SK-N-SH (cell line): ENCODE results near the gene PTPN14. TPM values are rescaled to one million over a fixed set of nuclear protein-coding genes. Genes with fewer than 3 reads are reported as not detected.

Source experiments
- CTCF ChIA-PET: fragments of 300-600, 350-600 bp; formaldehyde crosslinking; extraction: SDS; loops from one replicate; lab custom pipeline; 2021; lab: Yijun Ruan, JAX
- POLR2A ChIA-PET: fragments of 350-600 bp; sonication (Branson Sonifier 250); formaldehyde crosslinking; extraction: SDS; loops from one replicate; lab custom pipeline; 2020; ENCODE audit warnings: antibody characterized with exemption, inconsistent platforms; lab: Yijun Ruan, JAX
- DNase-seq: peaks from one replicate; pipeline ENCODE4 v3.0.0; 2012
- H2AFZ ChIP-seq: fragments of 200-600 bp; sonication (generic); 2 replicates; pipeline ENCODE4 v1.8.1; 2016; ENCODE audit warnings: antibody characterized with exemption, mild to moderate bottlenecking, low read depth
- H3F3A ChIP-seq: fragments of 200-600 bp; sonication (generic); replicated peaks from 2 replicates; pipeline ENCODE3; 2016; ENCODE audit warnings: antibody characterized with exemption, mild to moderate bottlenecking; ENCODE audit not compliant: insufficient read depth
- H3K27ac ChIP-seq, 2 experiments: fragments of 200-500 bp in 1 of 2; fragments of 200-600 bp in 1 of 2; sonication (Bioruptor generic) in 1 of 2; sonication (generic), shearing (Covaris generic) in 1 of 2; 2 replicates each; pipeline versions ENCODE4 v1.5.1 to v1.6.1; 2014 to 2016; ENCODE audit warnings: low read depth in 2 of 2, inconsistent platforms in 1 of 2, low read length in 1 of 2, mild to moderate bottlenecking in 1 of 2, mixed read lengths in 1 of 2
- H3K27me3 ChIP-seq: fragments of 200-600 bp; sonication (generic), shearing (Covaris generic); 2 replicates; pipeline ENCODE4 v1.6.1; 2016; ENCODE audit warnings: mixed run types; ENCODE audit not compliant: insufficient read depth
- H3K36me3 ChIP-seq, 2 experiments: fragments of 200-500 bp in 1 of 2; fragments of 200-600 bp in 1 of 2; sonication (Bioruptor generic) in 1 of 2; sonication (generic) in 1 of 2; replicated peaks in 1 of 2; 2 replicates each; pipeline versions ENCODE3 to v1.5.1; 2014 to 2016; ENCODE audit warnings: low read length in 1 of 2, mild to moderate bottlenecking in 1 of 2; ENCODE audit not compliant: insufficient read depth in 2 of 2, control insufficient read depth in 1 of 2
- H3K4me1 ChIP-seq, 2 experiments: fragments of 200-500 bp in 1 of 2; fragments of 200-600 bp in 1 of 2; sonication (Bioruptor generic) in 1 of 2; sonication (generic), shearing (Covaris generic) in 1 of 2; 2 replicates each; pipeline versions ENCODE4 v1.5.1 to v1.6.1; 2014 to 2016; ENCODE audit warnings: low read depth in 1 of 2, low read length in 1 of 2, mixed run types in 1 of 2; ENCODE audit not compliant: insufficient read depth in 2 of 2, control insufficient read depth in 1 of 2
- H3K4me2 ChIP-seq: fragments of 200-600 bp; sonication (generic), shearing (Covaris generic); 2 replicates; pipeline ENCODE4 v1.6.1; 2017; ENCODE audit warnings: mixed run types
- H3K4me3 ChIP-seq, 2 experiments: fragments of 200-500 bp in 1 of 2; fragments of 200-600 bp in 1 of 2; sonication (Bioruptor generic) in 1 of 2; sonication (generic), shearing (Covaris generic) in 1 of 2; 2 replicates each; pipeline versions ENCODE4 v1.5.1 to v1.8.1; 2014 to 2016; ENCODE audit warnings: low read depth in 2 of 2, inconsistent platforms in 1 of 2, low read length in 1 of 2, mild to moderate bottlenecking in 1 of 2, mixed read lengths in 1 of 2, moderate library complexity in 1 of 2
- H3K79me2 ChIP-seq: fragments of 200-600 bp; sonication (generic); 2 replicates; pipeline ENCODE4 v1.8.1; 2017; ENCODE audit warnings: mild to moderate bottlenecking; ENCODE audit not compliant: insufficient read depth
- H3K9ac ChIP-seq: fragments of 200-600 bp; sonication (generic); 2 replicates; pipeline ENCODE4 v1.6.1; 2017; ENCODE audit warnings: mixed run types
- H3K9me2 ChIP-seq: fragments of 200-600 bp; sonication (generic); 2 replicates; pipeline ENCODE4 v1.6.1; 2017; ENCODE audit warnings: mixed run types
- H3K9me3 ChIP-seq: fragments of 200-600 bp; sonication (generic); 2 replicates; pipeline ENCODE4 v1.6.1; 2017; ENCODE audit warnings: mixed run types, mild to moderate bottlenecking, moderate library complexity
- H4K20me1 ChIP-seq: fragments of 200-600 bp; sonication (generic); 2 replicates; pipeline ENCODE4 v1.6.1; 2017; ENCODE audit warnings: mild to moderate bottlenecking, mixed run types; ENCODE audit not compliant: insufficient read depth
- EZH2phosphoT487 ChIP-seq: fragments of 200-600 bp; sonication (generic); IDR thresholded peaks from 2 replicates; pipeline ENCODE4 v1.6.1; 2017; ENCODE audit warnings: low read depth, mixed run types, mild to moderate bottlenecking, antibody characterized with exemption, moderate library complexity, borderline replicate concordance
- FOSL2 ChIP-seq: IDR thresholded peaks from 2 replicates; pipeline ENCODE4 v1.4.0; 2012; ENCODE audit warnings: low read depth, mild to moderate bottlenecking, moderate library complexity, borderline replicate concordance
- FOXJ3 ChIP-seq: sonication (generic); formaldehyde crosslinking; IDR thresholded peaks from 2 replicates; pipeline ENCODE4 v1.5.1; 2020; ENCODE audit warnings: mild to moderate bottlenecking, missing genetic modification reagents
- FOXM1 ChIP-seq: IDR thresholded peaks from 2 replicates; pipeline ENCODE4 v1.4.0; 2012; ENCODE audit warnings: low read depth, mild to moderate bottlenecking
- IRF3 ChIP-seq: fragments of 150-350 bp; IDR thresholded peaks from 2 replicates; pipeline ENCODE4 v1.6.1; 2016; ENCODE audit warnings: mild to moderate bottlenecking, low read depth, low read length
- NFIC ChIP-seq: IDR thresholded peaks from 2 replicates; pipeline ENCODE4 v1.4.0; 2012; ENCODE audit warnings: borderline replicate concordance
- RAD21 ChIP-seq: IDR thresholded peaks from 2 replicates; pipeline ENCODE4 v1.6.1; 2012; ENCODE audit warnings: mild to moderate bottlenecking, low read length
- RCOR1 ChIP-seq: fragments of 150-350 bp; IDR thresholded peaks from 2 replicates; pipeline ENCODE4 v1.6.1; 2017; ENCODE audit warnings: antibody characterized with exemption, low read length
- REST ChIP-seq: IDR thresholded peaks from 2 replicates; pipeline ENCODE4 v1.6.1; 2012; ENCODE audit warnings: mild to moderate bottlenecking, low read depth, low read length, moderate library complexity
- RFX5 ChIP-seq: IDR thresholded peaks from 2 replicates; pipeline ENCODE4 v1.6.1; 2012; ENCODE audit warnings: mild to moderate bottlenecking, improper control_type of control experiment, low read length
- SIN3A ChIP-seq: IDR thresholded peaks from 2 replicates; pipeline ENCODE4 v1.6.1; 2012; ENCODE audit warnings: low read depth, mild to moderate bottlenecking, low read length, moderate library complexity, borderline replicate concordance
- SMC3 ChIP-seq: IDR thresholded peaks from 2 replicates; pipeline ENCODE4 v1.6.1; 2012; ENCODE audit warnings: low read depth, low read length, improper control_type of control experiment
- TCF12 ChIP-seq: IDR thresholded peaks from 2 replicates; pipeline ENCODE4 v1.4.0; 2012
- USF1 ChIP-seq: IDR thresholded peaks from 2 replicates; pipeline ENCODE4 v1.4.0; 2012; ENCODE audit warnings: low read depth, borderline replicate concordance
- USF2 ChIP-seq: fragments of 150-350 bp; IDR thresholded peaks from 2 replicates; pipeline ENCODE4 v1.6.1; 2017; ENCODE audit warnings: antibody characterized with exemption, low read length, low read depth, borderline replicate concordance
- YY1 ChIP-seq: IDR thresholded peaks from 2 replicates; pipeline ENCODE4 v1.4.0; 2012; ENCODE audit warnings: low read depth, mild to moderate bottlenecking
- ZBTB33 ChIP-seq: IDR thresholded peaks from 2 replicates; pipeline ENCODE4 v1.4.0; 2012; ENCODE audit warnings: low read depth, borderline replicate concordance
- WGBS: methylation state at CpG from one replicate; pipeline ENCODE4 v1.1.6; 2017; ENCODE audit warnings: low lambda C conversion rate; 5-methylcytosine and 5-hydroxymethylcytosine counted together
- polyA plus RNA-seq, 3 experiments: library from polyadenylated mRNA; depleted of rRNA; stranded (reverse); fragments of >200 nt; gene quantifications; 2 replicates each; pipeline ENCODE4 v1.2.3, GENCODE V29; 2012

PTPN14 gene
- polyA plus RNA-seq, 1 of the 3 experiments (the other 2 are of a cell fraction), result 12.8 TPM

GRCh38 chr1:214475331-214475730 lies 76.1 kb downstream of the PTPN14 start (continued):
- TF ChIP-seq RCOR1, result no peak
- no peak for TF ChIP-seq USF1
- no peak for TF ChIP-seq RAD21
- TF ChIP-seq YY1, result no peak

- H3K36me3 ChIP-seq, result no peaks in the 10 kb centered on the region
- no peak overlapping the region; a peak in 1 of 4 replicates for H3K27ac ChIP-seq
- H3K27me3 ChIP-seq, result no peaks in the 10 kb centered on the region
- no peaks in the 10 kb centered on the region for H3K9me2 ChIP-seq
- peaks cover 0 to 53% of the 10 kb centered on the region in 2 experiments for H3K4me1 ChIP-seq
- ChIA-PET CTCF (no interaction called here), POLR2A (no interaction called here)
- H3F3A ChIP-seq, result peaks cover 31% of the 10 kb centered on the region
- H3K4me3 ChIP-seq, result no peak overlapping the region
- H3K9ac ChIP-seq, result no peak overlapping the region
- H3K4me2 ChIP-seq, result no peak overlapping the region
- H3K9me3 ChIP-seq, result no peaks in the 10 kb centered on the region
- H2AFZ ChIP-seq, result no peak overlapping the region
- no peak for TF ChIP-seq TCF12
- no peak for TF ChIP-seq REST
- TF ChIP-seq SMC3, result no peak
- TF ChIP-seq FOXM1, result no peak
- TF ChIP-seq RFX5, result no peak
- TF ChIP-seq USF2, result no peak
- no peak for TF ChIP-seq FOXJ3 (CRISPR knock-in tag)
- no peak for TF ChIP-seq SIN3A
- TF ChIP-seq RCOR1, result no peak
- no peak for TF ChIP-seq FOSL2
- TF ChIP-seq NFIC, result no peak
- no peak for TF ChIP-seq IRF3
- no peak for TF ChIP-seq ZBTB33
- TF ChIP-seq EZH2phosphoT487, result no peak
- WGBS, result 91% methylated on average over 3 of the region's 3 CpGs
- H4K20me1 ChIP-seq, result peaks cover 68% of the 10 kb centered on the region
- H3K79me2 ChIP-seq, result peaks cover 100% of the 10 kb centered on the region
- DNase-seq, result no peak
Observed at GRCh38 chr1:214474467-214474866, 76.9 kb downstream of the PTPN14 start.
